Measurements from ENCODE around the gene UCP3. TPM values are rescaled to one million over a fixed set of nuclear protein-coding genes. Genes with fewer than 3 reads are reported as not detected.

The UCP3 gene, protein sequence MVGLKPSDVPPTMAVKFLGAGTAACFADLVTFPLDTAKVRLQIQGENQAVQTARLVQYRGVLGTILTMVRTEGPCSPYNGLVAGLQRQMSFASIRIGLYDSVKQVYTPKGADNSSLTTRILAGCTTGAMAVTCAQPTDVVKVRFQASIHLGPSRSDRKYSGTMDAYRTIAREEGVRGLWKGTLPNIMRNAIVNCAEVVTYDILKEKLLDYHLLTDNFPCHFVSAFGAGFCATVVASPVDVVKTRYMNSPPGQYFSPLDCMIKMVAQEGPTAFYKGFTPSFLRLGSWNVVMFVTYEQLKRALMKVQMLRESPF
- 4.5 and 7.8 TPM in 2 replicates for total RNA-seq (2013; cell fraction: nucleolus; rRNA removed)
- total RNA-seq (2014; rRNA removed) = 0.71 and 1.4 TPM in 2 replicates
- 0.88 and 0.94 TPM in 2 replicates for total RNA-seq (2014; rRNA removed; fragmentation: Illumina TruSeq; extraction: Trizol)
- total RNA-seq (2021) = 1.1 and 1.6 TPM in 2 replicates
- 0.58 TPM for polyA plus RNA-seq (2011; ENCODE audit: low read depth)
- 0.53 and 1.2 TPM in 2 replicates for polyA plus RNA-seq (2011; rRNA removed)
- polyA plus RNA-seq (2011; cell fraction: cytosol; rRNA removed) = 0.58 and 0.89 TPM in 2 replicates
- 4.3 and 7.3 TPM in 2 replicates for polyA plus RNA-seq (2011; cell fraction: nucleus; rRNA removed)
- 0.66 and 0.85 TPM in 2 replicates for polyA plus RNA-seq (2012)
- polyA plus RNA-seq (2014; fragmentation: Illumina TruSeq; extraction: Trizol) = 0.14 and 0.94 TPM in 2 replicates
- under 1 TPM; 0.02 to 0.19 TPM for polyA plus RNA-seq (2014; fragmentation: Nextera tagmentation; extraction: Ambion mirVana)
- polyA plus RNA-seq (2014; rRNA removed) = 1.5 and 1.9 TPM in 2 replicates
- under 1 TPM; 0.23 to 0.58 TPM for polyA plus RNA-seq (2016; fragmentation: Nextera tagmentation; extraction: Ambion mirVana)
- 0.66 and 2.3 TPM in 2 replicates for polyA minus RNA-seq (2011; rRNA and poly(A)+ RNA removed)
- polyA minus RNA-seq (2011; cell fraction: cytosol; rRNA and poly(A)+ RNA removed) = 1.7 TPM in 1 of 2 replicates, not detected in the other
- polyA minus RNA-seq (2011; cell fraction: nucleus; rRNA and poly(A)+ RNA removed) = 3.0 and 5.2 TPM in 2 replicates
- Bru-seq, nascent RNA = percentile 44 among the genes with signal in this experiment
- BruChase-seq, experiment 1, labeled RNA remaining after a 6-hour chase = percentile 47 among the genes with signal in this experiment
- BruChase-seq, experiment 2, labeled RNA remaining after a 2-hour chase = percentile 53 among the genes with signal in this experiment
- long read RNA-seq, experiment 1 = 0 reads
- long read RNA-seq, experiment 2 = 0 reads

DNA sequence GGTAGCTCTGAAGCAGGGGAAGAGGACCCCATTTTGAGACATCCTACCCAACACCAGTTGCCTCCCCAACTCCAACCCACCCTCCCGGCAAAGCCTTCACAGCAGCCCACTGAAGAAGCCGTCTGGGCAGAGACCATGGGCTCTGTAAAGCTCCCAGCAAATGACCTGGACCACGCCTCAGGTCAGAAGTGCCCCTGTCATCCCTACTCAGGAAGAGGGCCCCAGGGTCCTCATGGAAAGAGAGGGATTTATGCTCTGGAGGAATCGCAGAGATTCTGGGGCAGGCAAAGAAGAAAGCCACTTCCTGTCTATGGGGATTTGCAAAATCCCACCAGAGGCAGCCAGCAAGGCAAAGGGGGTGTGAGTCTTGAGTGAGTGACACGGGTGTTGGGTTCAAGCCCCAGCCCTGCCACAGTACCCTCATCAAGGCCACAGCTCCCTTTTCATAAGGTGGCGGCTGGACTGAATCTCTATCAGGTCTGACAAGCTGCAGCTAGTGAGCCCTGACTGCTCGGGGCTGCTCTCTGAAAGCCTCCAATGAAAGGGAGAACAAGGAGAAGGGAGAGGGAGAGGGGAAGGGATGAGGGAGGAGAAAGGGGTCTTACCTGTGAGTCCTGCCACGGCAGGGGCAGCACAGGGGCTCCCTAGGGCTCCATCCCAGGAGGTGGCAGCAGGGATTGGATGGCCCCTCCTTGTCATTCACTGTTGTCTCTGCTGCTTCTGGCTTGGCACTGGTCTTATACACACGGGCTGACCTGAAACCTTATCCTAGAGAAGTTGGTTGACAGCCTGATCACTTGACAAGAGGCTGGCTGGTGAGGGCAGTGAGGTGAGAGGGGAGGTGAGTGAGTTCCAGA is at the start of gene UCP3:
UCP3 (minus strand) TSS at position 713 of the 857 bp plus-strand sequence. CDS start 2,043 bp downstream, outside the sequence.
- H3K27me3 ChIP-seq (replicated peaks in 1 of 2; ENCODE audit: control insufficient read depth in 2 of 2, insufficient read depth in 2 of 2, low read length in 1 of 2) = no peaks in the 10 kb centered on the region
- H3K4me2 ChIP-seq (ENCODE audit: control insufficient read depth, insufficient read depth) = no peak within 1 kb of the TSS
- H3K36me3 ChIP-seq (ENCODE audit: control insufficient read depth in 2 of 2, insufficient read depth in 2 of 2, low read length in 1 of 2) = peaks cover 0 to 1% of the 10 kb centered on the region in 2 experiments
- in situ Hi-C loops (cut with MboI) = no loop called here
- ChIA-PET CTCF (interaction anchor here (0.6 to 1.9 kb wide), 6 partner anchors 11 to 462 kb away, joined by 3 to 5 read pairs (median 4); no protein-coding TSS in a partner anchor), RAD21 (ENCODE audit: unreplicated experiment) (interaction anchor here (0.6 to 1.5 kb wide), 3 partner anchors 12 to 318 kb away, joined by 3 to 6 read pairs (median 5); no protein-coding TSS in a partner anchor), POLR2A (interaction anchor here (0.5 to 0.7 kb wide), 2 partner anchors 10 to 46 kb away, joined by 3 to 4 read pairs; no protein-coding TSS in a partner anchor), SMC1A (ENCODE audit: uncharacterized antibody, unreplicated experiment) (interaction anchor here (0.9 kb wide), 1 partner anchor 45 kb away, joined by 3 read pairs; no protein-coding TSS in a partner anchor)
- 63% methylated on average over 9 of the region's 9 CpGs for WGBS (ENCODE audit: insufficient coverage, insufficient replicate concordance, low lambda C conversion rate, missing lambda C conversion rate)
- no peaks in the 10 kb centered on the region for H3K79me2 ChIP-seq (ENCODE audit: control insufficient read depth, insufficient read depth, low read length)
- intact Hi-C loops (cut with micrococcal nuclease; ENCODE audit: unreplicated experiment) = no loop called here
- DNase-seq (ENCODE audit: low read depth, low spot score) = no peak
- no peak within 1 kb of the TSS for H3K9ac ChIP-seq (ENCODE audit: control insufficient read depth, insufficient read depth, low read length)
- H3K27ac ChIP-seq (ENCODE audit: control insufficient read depth, insufficient read depth) = no peak within 1 kb of the TSS
- peaks cover 27% of the 10 kb centered on the region for H3K4me1 ChIP-seq (ENCODE audit: control insufficient read depth, insufficient read depth, low read length)
- no peaks in the 10 kb centered on the region for H3K9me3 ChIP-seq (replicated peaks; ENCODE audit: control insufficient read depth, insufficient read depth, low read length)
- no TSS peak for BruUV-seq (replicated peaks)
- no peak for ATAC-seq
- no peak within 1 kb of the TSS for H2AFZ ChIP-seq (ENCODE audit: control insufficient read depth, low read depth, low read length)
- no peak for FAIRE-seq
- H4K20me1 ChIP-seq (ENCODE audit: control insufficient read depth, insufficient read depth) = no peaks in the 10 kb centered on the region
- no peak within 1 kb of the TSS for H3K4me3 ChIP-seq
- no peak for TF ChIP-seq ATF7 (IDR thresholded peaks at IDR 0.05; ENCODE audit: low read depth)
- TF ChIP-seq, protein P1, sequence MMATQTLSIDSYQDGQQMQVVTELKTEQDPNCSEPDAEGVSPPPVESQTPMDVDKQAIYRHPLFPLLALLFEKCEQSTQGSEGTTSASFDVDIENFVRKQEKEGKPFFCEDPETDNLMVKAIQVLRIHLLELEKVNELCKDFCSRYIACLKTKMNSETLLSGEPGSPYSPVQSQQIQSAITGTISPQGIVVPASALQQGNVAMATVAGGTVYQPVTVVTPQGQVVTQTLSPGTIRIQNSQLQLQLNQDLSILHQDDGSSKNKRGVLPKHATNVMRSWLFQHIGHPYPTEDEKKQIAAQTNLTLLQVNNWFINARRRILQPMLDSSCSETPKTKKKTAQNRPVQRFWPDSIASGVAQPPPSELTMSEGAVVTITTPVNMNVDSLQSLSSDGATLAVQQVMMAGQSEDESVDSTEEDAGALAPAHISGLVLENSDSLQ (IDR thresholded peaks at IDR 0.05) = 0 out of 2 replicates have a peak, but pooled peaks have one; percentile 22
- TF ChIP-seq ESRRA (IDR thresholded peaks at IDR 0.05; ENCODE audit: low read length) = no peak
- TF ChIP-seq, protein P2, sequence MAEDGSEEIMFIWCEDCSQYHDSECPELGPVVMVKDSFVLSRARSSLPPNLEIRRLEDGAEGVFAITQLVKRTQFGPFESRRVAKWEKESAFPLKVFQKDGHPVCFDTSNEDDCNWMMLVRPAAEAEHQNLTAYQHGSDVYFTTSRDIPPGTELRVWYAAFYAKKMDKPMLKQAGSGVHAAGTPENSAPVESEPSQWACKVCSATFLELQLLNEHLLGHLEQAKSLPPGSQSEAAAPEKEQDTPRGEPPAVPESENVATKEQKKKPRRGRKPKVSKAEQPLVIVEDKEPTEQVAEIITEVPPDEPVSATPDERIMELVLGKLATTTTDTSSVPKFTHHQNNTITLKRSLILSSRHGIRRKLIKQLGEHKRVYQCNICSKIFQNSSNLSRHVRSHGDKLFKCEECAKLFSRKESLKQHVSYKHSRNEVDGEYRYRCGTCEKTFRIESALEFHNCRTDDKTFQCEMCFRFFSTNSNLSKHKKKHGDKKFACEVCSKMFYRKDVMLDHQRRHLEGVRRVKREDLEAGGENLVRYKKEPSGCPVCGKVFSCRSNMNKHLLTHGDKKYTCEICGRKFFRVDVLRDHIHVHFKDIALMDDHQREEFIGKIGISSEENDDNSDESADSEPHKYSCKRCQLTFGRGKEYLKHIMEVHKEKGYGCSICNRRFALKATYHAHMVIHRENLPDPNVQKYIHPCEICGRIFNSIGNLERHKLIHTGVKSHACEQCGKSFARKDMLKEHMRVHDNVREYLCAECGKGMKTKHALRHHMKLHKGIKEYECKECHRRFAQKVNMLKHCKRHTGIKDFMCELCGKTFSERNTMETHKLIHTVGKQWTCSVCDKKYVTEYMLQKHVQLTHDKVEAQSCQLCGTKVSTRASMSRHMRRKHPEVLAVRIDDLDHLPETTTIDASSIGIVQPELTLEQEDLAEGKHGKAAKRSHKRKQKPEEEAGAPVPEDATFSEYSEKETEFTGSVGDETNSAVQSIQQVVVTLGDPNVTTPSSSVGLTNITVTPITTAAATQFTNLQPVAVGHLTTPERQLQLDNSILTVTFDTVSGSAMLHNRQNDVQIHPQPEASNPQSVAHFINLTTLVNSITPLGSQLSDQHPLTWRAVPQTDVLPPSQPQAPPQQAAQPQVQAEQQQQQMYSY (CRISPR knock-in tag; IDR thresholded peaks at IDR 0.05) = no peak
- no peak for TF ChIP-seq MYB (IDR thresholded peaks at IDR 0.05; ENCODE audit: borderline replicate concordance, low read depth, low read length)
- TF ChIP-seq, protein P3, sequence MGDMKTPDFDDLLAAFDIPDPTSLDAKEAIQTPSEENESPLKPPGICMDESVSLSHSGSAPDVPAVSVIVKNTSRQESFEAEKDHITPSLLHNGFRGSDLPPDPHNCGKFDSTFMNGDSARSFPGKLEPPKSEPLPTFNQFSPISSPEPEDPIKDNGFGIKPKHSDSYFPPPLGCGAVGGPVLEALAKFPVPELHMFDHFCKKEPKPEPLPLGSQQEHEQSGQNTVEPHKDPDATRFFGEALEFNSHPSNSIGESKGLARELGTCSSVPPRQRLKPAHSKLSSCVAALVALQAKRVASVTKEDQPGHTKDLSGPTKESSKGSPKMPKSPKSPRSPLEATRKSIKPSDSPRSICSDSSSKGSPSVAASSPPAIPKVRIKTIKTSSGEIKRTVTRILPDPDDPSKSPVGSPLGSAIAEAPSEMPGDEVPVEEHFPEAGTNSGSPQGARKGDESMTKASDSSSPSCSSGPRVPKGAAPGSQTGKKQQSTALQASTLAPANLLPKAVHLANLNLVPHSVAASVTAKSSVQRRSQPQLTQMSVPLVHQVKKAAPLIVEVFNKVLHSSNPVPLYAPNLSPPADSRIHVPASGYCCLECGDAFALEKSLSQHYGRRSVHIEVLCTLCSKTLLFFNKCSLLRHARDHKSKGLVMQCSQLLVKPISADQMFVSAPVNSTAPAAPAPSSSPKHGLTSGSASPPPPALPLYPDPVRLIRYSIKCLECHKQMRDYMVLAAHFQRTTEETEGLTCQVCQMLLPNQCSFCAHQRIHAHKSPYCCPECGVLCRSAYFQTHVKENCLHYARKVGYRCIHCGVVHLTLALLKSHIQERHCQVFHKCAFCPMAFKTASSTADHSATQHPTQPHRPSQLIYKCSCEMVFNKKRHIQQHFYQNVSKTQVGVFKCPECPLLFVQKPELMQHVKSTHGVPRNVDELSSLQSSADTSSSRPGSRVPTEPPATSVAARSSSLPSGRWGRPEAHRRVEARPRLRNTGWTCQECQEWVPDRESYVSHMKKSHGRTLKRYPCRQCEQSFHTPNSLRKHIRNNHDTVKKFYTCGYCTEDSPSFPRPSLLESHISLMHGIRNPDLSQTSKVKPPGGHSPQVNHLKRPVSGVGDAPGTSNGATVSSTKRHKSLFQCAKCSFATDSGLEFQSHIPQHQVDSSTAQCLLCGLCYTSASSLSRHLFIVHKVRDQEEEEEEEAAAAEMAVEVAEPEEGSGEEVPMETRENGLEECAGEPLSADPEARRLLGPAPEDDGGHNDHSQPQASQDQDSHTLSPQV (IDR thresholded peaks at IDR 0.05) = no peak

Measured in GM12878 (cell line).